ENCODE results near the gene ZGPAT.
A peak's percentile ranks its signal among the peaks of the same experiment; 100 is the strongest.

ZGPAT gene

DNA sequence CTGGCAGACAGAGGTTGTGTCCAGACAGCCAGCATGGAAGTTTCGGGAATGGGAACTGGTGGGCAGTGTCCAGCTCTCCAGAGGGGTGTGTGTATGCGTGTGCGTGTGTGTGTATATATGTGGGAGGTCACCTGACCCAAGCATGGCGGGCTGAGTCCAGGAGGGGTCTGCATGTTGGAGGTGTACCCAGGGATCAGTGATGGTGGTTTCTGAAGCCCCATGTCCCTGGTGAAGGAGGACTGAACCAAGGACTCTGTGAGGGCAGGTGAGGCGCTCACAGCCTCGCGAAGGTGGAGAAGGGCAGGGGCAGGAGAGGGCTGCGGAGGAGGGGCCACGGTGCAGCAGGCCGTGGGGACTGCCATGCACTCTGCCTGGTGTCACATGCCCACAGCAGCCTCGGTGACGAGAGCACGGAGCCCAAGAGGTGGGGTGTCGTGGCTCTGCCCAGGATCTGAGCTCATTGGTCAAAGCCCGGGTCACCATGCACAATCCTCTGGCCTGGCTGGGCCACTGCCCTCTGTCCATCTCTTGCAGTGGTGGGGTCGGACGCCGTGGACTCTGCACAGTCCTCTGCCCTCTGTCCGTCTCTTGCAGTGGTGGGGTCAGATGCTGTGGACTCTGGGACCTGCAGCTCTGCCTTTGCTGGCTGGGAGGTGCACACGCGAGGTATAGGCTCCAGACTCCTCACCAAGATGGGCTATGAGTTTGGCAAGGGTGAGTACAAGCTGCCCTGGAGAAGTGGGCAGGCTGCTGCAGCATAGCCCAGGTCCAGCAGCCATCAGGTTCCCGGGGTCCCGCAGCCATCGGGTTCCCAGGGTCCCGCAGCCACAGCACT, 26.5 kb downstream of the ZGPAT start:
- no peak for DNase-seq

DNA sequence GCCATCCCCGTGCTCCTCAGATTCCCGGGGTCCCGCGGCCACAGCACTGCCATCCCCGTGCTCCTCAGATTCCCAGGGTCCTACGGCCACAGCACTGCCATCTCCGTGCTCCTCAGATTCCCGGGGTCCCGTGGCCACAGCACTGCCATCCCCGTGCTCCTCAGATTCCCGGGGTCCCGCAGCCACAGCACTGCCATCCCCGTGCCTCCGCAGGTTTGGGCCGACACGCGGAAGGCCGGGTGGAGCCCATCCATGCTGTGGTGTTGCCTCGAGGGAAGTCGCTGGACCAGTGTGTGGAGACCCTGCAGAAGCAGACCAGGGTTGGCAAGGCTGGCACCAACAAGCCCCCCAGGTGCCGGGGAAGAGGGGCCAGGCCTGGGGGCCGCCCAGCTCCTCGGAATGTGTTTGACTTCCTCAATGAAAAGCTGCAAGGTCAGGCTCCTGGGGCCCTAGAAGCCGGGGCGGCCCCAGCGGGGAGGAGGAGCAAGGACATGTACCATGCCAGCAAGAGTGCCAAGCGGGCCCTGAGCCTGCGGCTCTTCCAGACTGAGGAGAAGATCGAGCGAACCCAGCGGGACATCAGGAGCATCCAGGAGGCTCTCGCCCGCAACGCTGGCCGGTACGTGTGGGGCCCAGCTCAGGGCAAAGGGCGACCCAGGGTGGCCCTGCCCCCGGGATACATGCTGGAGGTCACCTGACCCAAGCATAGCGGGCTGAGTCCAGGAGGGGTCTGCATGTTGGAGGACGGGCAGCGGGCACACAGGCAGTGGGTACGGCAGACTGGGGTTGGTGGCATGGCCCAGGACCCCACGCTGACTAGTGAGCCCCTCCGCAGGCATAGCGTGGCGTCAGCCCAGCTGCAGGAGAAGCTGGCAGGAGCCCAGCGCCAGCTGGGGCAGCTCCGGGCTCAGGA, 27.4 kb downstream of the ZGPAT start:
- DNase-seq = no peak

- peak; percentile 81 to 84 for DNase-seq
These were observed 28.2 kb downstream of the ZGPAT start, which contains the start of gene LIME1 for GRCh38 chr20:63735859-63736718. Gene LIME1 (plus strand): TSS chr20:63736664. CDS start chr20:63737550, 886 bp downstream.

DNA sequence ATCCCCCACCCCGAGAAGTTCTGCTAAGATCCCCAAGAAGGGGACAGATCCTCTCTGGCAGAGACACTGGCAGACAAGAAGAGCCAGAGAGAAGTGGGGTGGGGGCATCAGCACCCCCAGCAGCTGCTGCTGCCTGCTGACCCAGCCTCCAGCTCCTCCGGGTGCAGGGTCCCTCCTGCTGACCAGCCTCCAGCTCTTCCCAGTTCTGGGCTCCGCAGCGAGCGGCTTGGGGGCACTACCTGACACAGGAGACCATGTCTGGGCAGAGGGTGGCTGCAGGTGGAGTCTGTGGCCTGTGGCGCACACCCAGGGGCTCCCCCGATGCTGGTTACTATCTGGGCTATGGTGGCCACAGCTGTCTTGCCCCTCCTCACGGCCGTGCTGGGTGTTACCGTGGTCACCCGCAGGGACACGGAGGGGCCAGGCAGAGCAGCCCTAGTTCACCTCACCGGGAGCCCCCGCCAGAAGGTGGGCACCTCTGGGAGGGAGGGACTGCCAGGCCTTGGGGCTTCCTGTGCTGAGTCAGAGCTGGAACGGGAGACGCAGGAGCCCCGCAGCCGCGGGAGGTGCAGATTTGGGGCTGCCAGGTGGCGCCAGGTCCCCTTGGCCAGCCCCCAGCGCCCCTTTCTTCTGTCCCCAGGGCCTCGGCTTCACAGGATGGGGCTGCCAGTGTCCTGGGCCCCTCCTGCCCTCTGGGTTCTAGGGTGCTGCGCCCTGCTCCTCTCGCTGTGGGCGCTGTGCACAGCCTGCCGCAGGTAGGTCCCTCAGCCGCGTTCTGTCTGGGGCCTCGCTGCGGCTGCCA, 29.3 kb downstream of the ZGPAT start:
- peak; percentile 37 to 50 for DNase-seq

- DNase-seq = no peak
These were observed 29.8 kb downstream of the ZGPAT start for GRCh38 chr20:63737695-63737944.

- DNase-seq = peak in 1 of 2 donors; percentile 42
These were observed 30.3 kb downstream of the ZGPAT start for GRCh38 chr20:63737945-63738686.

DNA sequence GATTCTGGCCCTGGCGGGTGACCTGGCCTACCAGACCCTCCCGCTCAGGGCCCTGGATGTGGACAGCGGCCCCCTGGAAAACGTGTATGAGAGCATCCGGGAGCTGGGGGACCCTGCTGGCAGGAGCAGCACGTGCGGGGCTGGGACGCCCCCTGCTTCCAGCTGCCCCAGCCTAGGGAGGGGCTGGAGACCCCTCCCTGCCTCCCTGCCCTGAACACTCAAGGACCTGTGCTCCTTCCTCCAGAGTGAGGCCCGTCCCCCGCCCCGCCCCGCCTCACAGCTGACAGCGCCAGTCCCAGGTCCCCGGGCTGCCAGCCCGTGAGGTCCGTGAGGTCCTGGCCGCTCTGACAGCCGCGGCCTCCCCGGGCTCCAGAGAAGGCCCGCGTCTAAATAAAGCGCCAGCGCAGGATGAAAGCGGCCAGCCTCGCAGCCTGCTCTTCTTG, 30.9 kb downstream of the ZGPAT start:
- peak in 1 of 2 donors; percentile 41 for DNase-seq

DNA sequence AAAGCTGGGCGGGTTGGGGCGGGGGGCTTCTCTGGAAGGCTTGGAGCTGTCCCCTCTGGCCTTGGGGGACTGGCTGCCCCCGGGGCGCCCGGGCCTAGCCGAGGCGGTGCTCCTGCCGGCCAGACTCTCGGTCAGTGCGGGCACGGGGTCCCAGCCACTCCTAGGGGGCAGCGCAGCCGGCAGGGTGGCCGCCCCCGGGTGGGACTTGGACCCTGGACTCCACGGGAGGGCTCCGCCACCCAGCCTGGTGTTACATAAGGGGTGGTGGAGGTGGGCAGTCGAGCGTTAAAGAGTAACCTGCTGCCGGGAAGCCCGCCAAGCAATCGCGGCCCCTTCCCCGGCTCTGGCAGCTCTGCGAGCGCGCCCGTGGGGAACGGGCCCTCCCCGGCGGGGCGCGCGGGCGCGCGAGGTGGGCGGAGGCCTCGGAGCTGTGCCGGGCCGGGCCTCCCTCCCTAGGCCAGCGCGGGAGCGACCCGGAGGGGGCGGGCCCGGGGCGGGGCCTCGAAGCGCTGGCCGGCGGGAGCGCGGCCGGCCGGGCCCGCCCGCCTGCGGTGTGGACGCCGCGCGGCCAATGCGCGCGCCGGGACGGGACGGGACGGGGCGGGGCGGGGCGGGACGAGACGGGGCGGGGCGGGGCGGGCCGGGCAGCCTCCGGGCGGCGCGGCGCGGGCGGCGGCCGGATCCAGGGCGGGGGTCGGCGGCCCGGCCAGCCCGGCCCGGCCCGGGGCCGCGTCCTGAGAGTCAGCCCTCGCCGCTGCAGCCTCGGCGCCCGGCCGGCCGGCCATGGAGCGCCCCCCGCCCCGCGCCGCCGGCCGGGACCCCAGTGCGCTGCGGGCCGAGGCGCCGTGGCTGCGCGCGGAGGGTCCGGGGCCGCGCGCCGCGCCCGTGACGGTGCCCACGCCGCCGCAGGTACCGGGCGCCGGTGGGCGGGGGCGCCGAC, 31.6 kb downstream of the ZGPAT start, which contains the start of gene SLC2A4RG:
TSS of gene SLC2A4RG (plus strand) at position 647 of the 940 bp plus-strand sequence. CDS start at position 784, 137 bp downstream.
- peak; percentile 70 to 78 for DNase-seq

- DNase-seq = peak; percentile 57 to 68
These were observed 32.3 kb downstream of the ZGPAT start for GRCh38 chr20:63740070-63740626.

GRCh38 chr20:63740627-63741353, 33.0 kb downstream of the ZGPAT start:
- DNase-seq = peak; percentile 40 to 46

- DNase-seq = no peak
These were observed 33.5 kb downstream of the ZGPAT start for GRCh38 chr20:63741354-63741675.

DNA sequence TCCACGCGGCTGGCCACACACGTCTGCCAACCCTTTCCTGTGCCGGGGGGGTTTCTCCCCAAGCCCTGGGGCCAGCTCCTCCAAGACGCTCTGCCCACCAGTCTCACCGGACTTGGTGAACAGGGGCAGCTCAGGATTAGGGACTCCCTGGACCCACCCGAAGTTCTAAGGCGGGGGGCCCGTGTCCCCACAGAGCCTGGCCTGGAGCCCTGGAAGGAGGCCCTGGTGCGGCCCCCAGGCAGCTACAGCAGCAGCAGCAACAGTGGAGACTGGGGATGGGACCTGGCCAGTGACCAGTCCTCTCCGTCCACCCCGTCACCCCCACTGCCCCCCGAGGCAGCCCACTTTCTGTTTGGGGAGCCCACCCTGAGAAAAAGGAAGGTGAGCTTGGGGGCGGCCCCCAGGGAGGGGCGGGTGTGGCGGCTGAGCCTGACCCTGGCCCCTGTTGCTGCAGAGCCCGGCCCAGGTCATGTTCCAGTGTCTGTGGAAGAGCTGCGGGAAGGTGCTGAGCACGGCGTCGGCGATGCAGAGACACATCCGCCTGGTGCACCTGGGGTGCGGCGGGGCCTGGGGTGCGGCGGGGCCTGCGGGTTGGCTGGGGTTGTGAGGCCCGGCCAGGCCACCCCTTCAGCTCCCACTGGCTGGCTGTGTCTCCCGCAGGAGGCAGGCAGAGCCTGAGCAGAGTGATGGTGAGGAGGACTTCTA, 34.0 kb downstream of the ZGPAT start:
- DNase-seq = no peak

GRCh38 chr20:63742381-63743024, 34.7 kb downstream of the ZGPAT start:
- no peak for DNase-seq

DNA sequence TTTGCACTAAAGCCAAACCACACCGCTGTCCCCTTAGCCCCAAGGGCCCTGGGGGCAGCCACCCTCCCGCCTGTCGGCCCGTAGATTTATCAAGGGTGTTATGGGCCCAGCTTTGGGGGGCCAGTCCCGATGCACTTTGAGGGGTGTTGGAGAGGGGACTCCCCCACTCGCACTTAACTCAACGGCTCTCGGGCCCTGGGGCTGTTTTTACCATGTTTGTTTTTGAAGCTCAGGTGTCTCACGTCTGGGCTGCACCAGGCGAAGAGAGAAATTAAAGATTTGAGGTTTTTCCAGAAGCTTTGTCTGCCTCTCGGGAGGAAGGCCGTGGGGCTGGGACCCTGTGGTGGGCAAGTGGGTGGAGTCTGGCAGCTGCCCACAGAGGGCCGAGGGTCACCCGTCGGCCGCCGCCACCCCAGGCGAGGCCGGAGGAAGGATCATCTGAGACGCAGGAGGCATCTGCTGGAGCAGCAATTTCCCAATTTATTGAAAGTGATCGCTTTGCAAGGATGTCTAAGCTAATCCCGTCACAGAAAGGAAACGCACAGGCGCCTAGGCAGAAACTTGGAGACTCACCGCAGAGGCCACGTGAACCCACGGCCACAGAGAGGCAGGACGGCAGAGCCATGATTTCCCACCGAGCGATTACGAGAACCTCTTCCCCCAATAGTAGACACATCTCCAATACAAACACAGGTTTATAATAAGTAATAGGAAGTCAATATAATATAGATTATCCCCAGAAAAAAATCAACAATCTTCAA, 35.6 kb downstream of the ZGPAT start:
- DNase-seq = no peak

DNA sequence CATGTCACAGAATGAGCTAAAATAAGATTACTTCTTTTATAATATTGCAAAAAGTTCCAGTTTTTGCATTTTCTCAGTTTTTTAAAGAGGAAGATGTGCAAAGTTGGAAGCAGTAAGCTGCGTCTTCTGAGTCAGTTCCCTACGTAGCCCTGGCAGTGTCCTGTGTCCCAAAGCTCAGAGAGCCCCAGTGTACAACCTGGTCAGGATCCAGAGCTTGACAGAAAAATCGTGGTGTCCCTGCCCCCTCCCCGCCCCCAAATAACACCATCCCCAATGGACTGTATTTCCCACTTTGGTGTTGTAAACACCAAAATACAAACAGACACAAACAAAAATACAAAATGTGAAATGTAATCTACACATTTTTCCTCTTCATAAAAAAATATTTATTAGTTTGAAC, 36.3 kb downstream of the ZGPAT start:
- DNase-seq = no peak

- no peak for DNase-seq
These were observed 37.0 kb downstream of the ZGPAT start for GRCh38 chr20:63744574-63745423.
